8988T (cell line): ENCODE results near the gene TBC1D5.
"Not testable (repeated sequence)": the region's sequence is repeated elsewhere in the genome, so short reads cannot be mapped to it uniquely, and the experiment has no call there.

ENCODE experiments used
- DNase-seq: peaks from one replicate; pipeline ENCODE4 v3.0.0; 2011

Gene TBC1D5

GRCh38 chr3:17639257-17639656 lies 103.2 kb downstream of the TBC1D5 start:
- DNase-seq: no peak

- no peak for DNase-seq
Observed at GRCh38 chr3:17638356-17638755, 104.1 kb downstream of the TBC1D5 start.

- not testable (repeated sequence) for DNase-seq
Observed at GRCh38 chr3:17635675-17636074, 106.8 kb downstream of the TBC1D5 start.

GRCh38 chr3:17634964-17635363 lies 107.5 kb downstream of the TBC1D5 start:
- no peak for DNase-seq

GRCh38 chr3:17634201-17634600 lies 108.2 kb downstream of the TBC1D5 start:
- DNase-seq: no peak

- no peak for DNase-seq
Observed at GRCh38 chr3:17632401-17633100, 109.9 kb downstream of the TBC1D5 start.

- DNase-seq: no peak
Observed at GRCh38 chr3:17631609-17632008, 110.8 kb downstream of the TBC1D5 start.

GRCh38 chr3:17629400-17629799 lies 113.0 kb downstream of the TBC1D5 start:
- DNase-seq: no peak

GRCh38 chr3:17626395-17626794 lies 116.0 kb downstream of the TBC1D5 start:
- no peak for DNase-seq

GRCh38 chr3:17625133-17625532 lies 117.3 kb downstream of the TBC1D5 start:
- DNase-seq: no peak

- no peak for DNase-seq
Observed at GRCh38 chr3:17623464-17623863, 119.0 kb downstream of the TBC1D5 start.

- DNase-seq: no peak
Observed at GRCh38 chr3:17619968-17620367, 122.5 kb downstream of the TBC1D5 start.

- DNase-seq: not testable (repeated sequence)
Observed at GRCh38 chr3:17613017-17613416, 129.4 kb downstream of the TBC1D5 start.

GRCh38 chr3:17607905-17608304 lies 134.5 kb downstream of the TBC1D5 start:
- DNase-seq: no peak

- no peak for DNase-seq
Observed at GRCh38 chr3:17605934-17606333, 136.5 kb downstream of the TBC1D5 start.

GRCh38 chr3:17605032-17605431 lies 137.4 kb downstream of the TBC1D5 start:
- DNase-seq: no peak

GRCh38 chr3:17602126-17602525 lies 140.3 kb downstream of the TBC1D5 start:
- peak; percentile 27 for DNase-seq

GRCh38 chr3:17592956-17593355 lies 149.5 kb downstream of the TBC1D5 start:
- DNase-seq: no peak

GRCh38 chr3:17590465-17590864 lies 152.0 kb downstream of the TBC1D5 start:
- DNase-seq: no peak

GRCh38 chr3:17589888-17590287 lies 152.5 kb downstream of the TBC1D5 start:
- no peak for DNase-seq

- DNase-seq: no peak
Observed at GRCh38 chr3:17588422-17588821, 154.0 kb downstream of the TBC1D5 start.

GRCh38 chr3:17585394-17586325 lies 156.8 kb downstream of the TBC1D5 start:
- no peak for DNase-seq

GRCh38 chr3:17584066-17584465 lies 158.4 kb downstream of the TBC1D5 start:
- no peak for DNase-seq

- no peak for DNase-seq
Observed at GRCh38 chr3:17583530-17583929, 158.9 kb downstream of the TBC1D5 start.
